ENCODE measurements around the gene SLC25A11.

Gene SLC25A11

GRCh38 chr17:4972322-4972721, 32.5 kb upstream of the SLC25A11 start:
- Histone ChIP-seq H3K4me2 (ENCODE audit: low read length) (no peak overlapping the region), H3K79me2 (ENCODE audit: low read length) (peaks cover 8% of the 10 kb centered on the region), H3K9me3 (ENCODE audit: insufficient read depth, low read length) (no peaks in the 10 kb centered on the region), H3K4me3 (ENCODE audit: low read length) (no peak overlapping the region), H4K20me1 (ENCODE audit: insufficient read depth, low read length) (no peaks in the 10 kb centered on the region), H3K4me1 (ENCODE audit: low read length) (0 out of 2 replicates have a peak, but pooled peaks cover 4% of the 10 kb centered on the region), H3K36me3 (replicated peaks; ENCODE audit: low read depth, low read length) (peaks cover 15% of the 10 kb centered on the region), H3K27ac (ENCODE audit: low read length) (no peak overlapping the region), H2AFZ (ENCODE audit: low read depth, low read length) (no peak overlapping the region), H3K9ac (ENCODE audit: low read length) (no peak overlapping the region), H3K27me3 (ENCODE audit: low read depth, low read length) (no peaks in the 10 kb centered on the region)
- no peak for TF ChIP-seq EZH2phosphoT487 (IDR thresholded peaks at IDR 0.05; ENCODE audit: low read depth)
- no peak for TF ChIP-seq CTCF (IDR thresholded peaks at IDR 0.05; ENCODE audit: low read depth, low read length)

- Histone ChIP-seq H4K20me1 (ENCODE audit: insufficient read depth, low read length) (no peaks in the 10 kb centered on the region), H3K4me2 (ENCODE audit: low read length) (no peak overlapping the region), H3K79me2 (ENCODE audit: low read length) (peaks cover 8% of the 10 kb centered on the region), H3K4me3 (ENCODE audit: low read length) (no peak overlapping the region), H3K36me3 (replicated peaks; ENCODE audit: low read depth, low read length) (peaks cover 13% of the 10 kb centered on the region), H2AFZ (ENCODE audit: low read depth, low read length) (no peak overlapping the region), H3K4me1 (ENCODE audit: low read length) (0 out of 2 replicates have a peak, but pooled peaks cover 4% of the 10 kb centered on the region), H3K9me3 (ENCODE audit: insufficient read depth, low read length) (no peaks in the 10 kb centered on the region), H3K9ac (ENCODE audit: low read length) (no peak overlapping the region), H3K27me3 (ENCODE audit: low read depth, low read length) (no peaks in the 10 kb centered on the region), H3K27ac (ENCODE audit: low read length) (no peak overlapping the region)
- TF ChIP-seq EZH2phosphoT487 (IDR thresholded peaks at IDR 0.05; ENCODE audit: low read depth) (no peak), CTCF (IDR thresholded peaks at IDR 0.05; ENCODE audit: low read depth, low read length) (no peak)
Measured at GRCh38 chr17:4971826-4972225, 32.0 kb upstream of the SLC25A11 start.

GRCh38 chr17:4970273-4970672, 30.4 kb upstream of the SLC25A11 start:
- Histone ChIP-seq H3K4me1 (ENCODE audit: low read length) (peaks cover 16% of the 10 kb centered on the region), H3K9ac (ENCODE audit: low read length) (no peak overlapping the region)

GRCh38 chr17:4969551-4970173, 29.8 kb upstream of the SLC25A11 start:
- H2AFZ ChIP-seq (ENCODE audit: low read depth, low read length), result no peak overlapping the region
- no peaks in the 10 kb centered on the region for H3K27me3 ChIP-seq (ENCODE audit: low read depth, low read length)
- no peak overlapping the region for H3K4me3 ChIP-seq (ENCODE audit: low read length)
- H3K4me1 ChIP-seq (ENCODE audit: low read length), result peaks cover 18% of the 10 kb centered on the region
- no peaks in the 10 kb centered on the region for H4K20me1 ChIP-seq (ENCODE audit: insufficient read depth, low read length)
- no peak overlapping the region for H3K9ac ChIP-seq (ENCODE audit: low read length)
- H3K36me3 ChIP-seq (replicated peaks; ENCODE audit: low read depth, low read length), result peaks cover 17% of the 10 kb centered on the region
- TF ChIP-seq CTCF (IDR thresholded peaks at IDR 0.05; ENCODE audit: low read depth, low read length), result no peak
- no peak for TF ChIP-seq EZH2phosphoT487 (IDR thresholded peaks at IDR 0.05; ENCODE audit: low read depth)
- peaks cover 14% of the 10 kb centered on the region for H3K79me2 ChIP-seq (ENCODE audit: low read length)
- H3K9me3 ChIP-seq (ENCODE audit: insufficient read depth, low read length), result no peaks in the 10 kb centered on the region
- no peak overlapping the region for H3K27ac ChIP-seq (ENCODE audit: low read length)
- no peak overlapping the region for H3K4me2 ChIP-seq (ENCODE audit: low read length)

More at GRCh38 chr17:4970273-4970672, 30.4 kb upstream of the SLC25A11 start:
- TF ChIP-seq CTCF (IDR thresholded peaks at IDR 0.05; ENCODE audit: low read depth, low read length) (no peak), EZH2phosphoT487 (IDR thresholded peaks at IDR 0.05; ENCODE audit: low read depth) (no peak)
- Histone ChIP-seq H3K4me2 (ENCODE audit: low read length) (no peak overlapping the region), H3K79me2 (ENCODE audit: low read length) (peaks cover 11% of the 10 kb centered on the region), H3K9me3 (ENCODE audit: insufficient read depth, low read length) (no peaks in the 10 kb centered on the region), H3K27me3 (ENCODE audit: low read depth, low read length) (no peaks in the 10 kb centered on the region), H4K20me1 (ENCODE audit: insufficient read depth, low read length) (no peaks in the 10 kb centered on the region), H3K27ac (ENCODE audit: low read length) (no peak overlapping the region), H2AFZ (ENCODE audit: low read depth, low read length) (no peak overlapping the region), H3K4me3 (ENCODE audit: low read length) (no peak overlapping the region), H3K36me3 (replicated peaks; ENCODE audit: low read depth, low read length) (peaks cover 15% of the 10 kb centered on the region)

Data from OCI-LY3 (cell line).